HG02763 (cell line): Measurements from ENCODE around the gene MAD1L1.
"Not testable (repeated sequence)": the region's sequence is repeated elsewhere in the genome, so short reads cannot be mapped to it uniquely, and the experiment has no call there.

ENCODE experiments used
- ATAC-seq: cut with Tn5 transposase; IDR thresholded peaks from one replicate; pipeline ENCODE4 v1.9.1; 2021; ENCODE audit warnings: mild to moderate bottlenecking, moderate library complexity; ENCODE audit not compliant: unreplicated experiment

The MAD1L1 gene

GRCh38 chr7:2072798-2073197, 159.9 kb downstream of the MAD1L1 start:
- no peak for ATAC-seq

- ATAC-seq: peak; percentile 70
Measured at GRCh38 chr7:2072042-2072441, 160.7 kb downstream of the MAD1L1 start.

DNA sequence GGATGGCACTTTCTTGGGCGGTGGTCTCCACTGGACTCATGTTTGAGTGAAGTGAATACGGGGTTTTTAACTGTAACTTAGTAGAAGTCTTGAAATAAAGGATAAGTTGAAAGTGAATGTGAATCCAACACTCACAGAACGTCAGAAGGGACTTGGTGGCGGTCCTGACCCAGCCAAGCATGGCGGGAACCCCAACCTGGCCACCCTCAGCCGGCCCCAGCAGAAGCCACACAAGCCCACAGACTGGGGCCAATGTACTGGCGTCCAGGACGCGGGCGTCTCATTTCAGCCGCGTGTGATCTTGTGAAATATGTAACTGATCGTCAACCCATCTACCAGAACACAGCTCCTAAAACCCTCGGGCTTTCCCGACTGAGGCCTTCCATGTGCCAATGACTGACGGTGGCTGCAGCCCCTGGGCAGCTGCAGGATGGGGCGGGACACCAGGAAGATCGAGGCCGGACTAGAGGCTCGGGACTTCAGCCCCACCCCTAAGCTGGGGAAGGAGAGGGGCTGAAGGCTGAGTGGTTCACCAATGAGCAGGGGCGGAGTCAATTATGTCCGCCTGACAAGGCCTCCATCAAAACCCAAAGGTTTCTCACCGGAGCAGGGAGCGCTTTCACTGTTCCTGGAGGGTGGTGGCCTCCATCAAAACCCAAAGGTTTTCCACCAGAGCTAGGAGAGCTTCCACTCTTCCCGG, 161.5 kb downstream of the MAD1L1 start:
- no peak for ATAC-seq

GRCh38 chr7:2070151-2070763, 162.5 kb downstream of the MAD1L1 start:
- ATAC-seq: no peak

DNA sequence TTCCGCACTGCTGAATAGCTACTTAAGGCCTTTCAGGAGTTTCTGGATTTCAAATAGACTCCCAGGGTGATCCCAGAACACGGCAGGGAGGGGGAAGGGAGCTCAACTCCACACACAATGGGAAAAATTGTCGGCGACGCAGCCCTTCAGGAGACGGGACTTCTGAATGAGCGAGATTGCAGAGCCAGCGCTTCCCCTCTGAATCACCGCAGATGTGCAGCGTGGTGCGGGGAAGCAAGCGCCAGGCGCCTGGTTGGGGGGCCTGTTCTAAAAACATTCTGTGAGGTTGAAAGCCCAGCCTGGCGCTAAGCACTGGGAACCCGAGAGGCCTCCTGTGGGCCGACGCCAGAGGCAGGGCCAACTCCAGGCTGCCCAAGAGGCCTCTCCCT, 163.3 kb downstream of the MAD1L1 start:
- no peak for ATAC-seq

GRCh38 chr7:2068693-2069471, 163.9 kb downstream of the MAD1L1 start:
- ATAC-seq: no peak

GRCh38 chr7:2066251-2066919, 166.4 kb downstream of the MAD1L1 start:
- ATAC-seq: no peak

DNA sequence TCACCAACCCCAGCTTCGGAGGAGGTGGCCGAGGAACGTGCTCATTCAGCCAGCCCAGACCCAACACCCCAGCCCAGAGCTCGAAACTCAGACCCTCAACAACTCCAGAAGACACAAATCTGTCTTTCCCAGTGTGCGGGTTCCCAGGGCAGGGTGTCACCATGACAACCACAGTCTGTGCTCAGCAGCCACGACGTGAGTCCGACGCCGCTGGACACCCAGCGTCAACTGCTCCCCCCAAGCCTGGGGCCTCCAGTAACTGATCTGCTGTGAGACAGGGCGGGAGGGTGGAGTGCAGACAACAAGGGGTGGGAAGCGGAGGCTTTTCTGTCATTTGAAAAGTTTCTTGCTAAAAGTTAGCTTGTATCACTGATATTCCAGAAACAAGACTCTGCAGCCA, 167.2 kb downstream of the MAD1L1 start:
- no peak for ATAC-seq

DNA sequence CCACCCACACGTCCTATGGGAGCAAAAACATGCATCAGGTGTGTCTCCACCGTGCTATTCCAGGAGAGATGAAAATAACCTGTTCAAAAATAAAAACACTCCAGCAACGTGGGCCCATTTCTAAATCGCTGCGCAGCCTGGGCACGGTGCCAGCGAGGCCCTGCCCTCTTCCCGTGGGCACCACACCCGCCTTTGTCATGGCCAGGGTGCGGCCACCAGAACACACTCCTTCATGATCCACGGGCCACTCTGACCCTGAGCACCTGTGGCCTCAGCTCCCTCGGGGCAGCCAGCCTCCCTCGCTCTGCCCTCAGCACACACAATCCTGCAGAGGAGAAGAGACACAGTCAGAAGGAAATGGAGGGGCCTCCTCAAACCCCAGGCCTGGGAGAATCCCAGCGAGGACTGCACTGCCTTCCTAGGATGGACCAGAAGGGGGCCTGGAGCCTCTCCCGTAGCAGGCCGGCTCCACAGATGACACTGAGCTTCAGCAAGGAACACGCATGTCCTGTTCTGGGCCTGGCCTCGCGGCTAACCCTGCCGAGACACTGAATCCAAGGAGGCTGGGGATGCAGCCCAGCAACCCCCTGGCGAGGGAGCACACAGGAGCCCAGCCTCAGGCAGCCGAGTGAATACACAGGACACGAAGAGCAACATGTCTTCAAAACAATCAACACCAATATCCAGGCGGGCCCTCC, 169.0 kb downstream of the MAD1L1 start:
- no peak for ATAC-seq

DNA sequence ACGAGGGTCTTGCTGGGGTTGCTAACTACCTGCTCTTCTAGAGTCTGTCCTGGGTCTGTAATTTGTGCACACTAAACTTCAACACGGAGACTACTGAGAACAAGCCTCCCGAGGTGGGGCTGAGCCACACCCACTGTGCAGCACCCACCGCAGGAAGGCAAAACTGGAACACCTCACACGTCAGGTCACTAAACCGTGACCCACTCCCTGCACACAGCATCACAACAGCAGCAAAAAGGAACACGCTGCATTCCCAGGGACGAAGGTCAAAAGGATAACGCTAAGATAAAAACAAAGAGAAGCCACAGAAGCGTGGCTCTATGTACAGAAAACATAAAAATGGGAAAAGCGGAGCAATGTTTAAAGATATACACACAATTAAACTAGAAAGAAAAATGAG, 170.1 kb downstream of the MAD1L1 start:
- no peak for ATAC-seq

DNA sequence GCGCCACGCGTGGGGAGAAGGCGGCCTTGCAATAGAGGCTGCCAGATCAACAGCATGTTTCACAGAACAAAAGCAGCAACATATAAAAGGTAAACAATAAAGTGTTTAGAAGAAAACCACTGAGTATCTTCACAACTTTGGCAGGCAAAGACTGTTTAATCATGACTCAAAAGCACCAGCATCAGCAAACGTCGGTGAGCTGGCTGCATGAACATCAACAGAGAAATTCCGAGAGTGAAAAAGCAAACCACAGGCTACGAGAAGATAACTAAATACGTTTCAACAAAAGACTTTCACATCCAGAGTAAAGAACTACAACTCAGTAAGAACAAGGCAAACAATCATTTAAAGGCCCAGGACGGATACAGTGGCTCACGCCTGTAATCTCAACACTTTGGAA, 172.0 kb downstream of the MAD1L1 start:
- ATAC-seq: no peak

- ATAC-seq: no peak
Measured at GRCh38 chr7:2059964-2060700, 172.6 kb downstream of the MAD1L1 start.

DNA sequence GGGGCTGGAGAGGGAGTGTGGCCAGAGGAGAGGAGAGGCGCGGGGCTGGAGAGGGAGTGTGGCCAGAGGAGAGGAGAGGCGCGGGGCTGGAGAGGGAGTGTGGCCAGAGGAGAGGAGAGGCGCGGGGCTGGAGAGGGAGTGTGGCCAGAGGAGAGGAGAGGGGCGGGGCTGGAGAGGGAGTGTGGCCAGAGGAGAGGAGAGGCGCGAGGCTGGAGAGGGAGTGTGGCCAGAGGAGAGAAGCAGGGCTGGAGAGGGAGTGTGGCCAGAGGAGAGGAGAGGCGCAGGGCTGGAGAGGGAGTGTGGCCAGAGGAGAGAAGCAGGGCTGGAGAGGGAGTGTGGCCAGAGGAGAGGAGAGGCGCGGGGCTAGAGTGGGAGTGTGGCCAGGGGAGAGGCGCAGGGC, 174.5 kb downstream of the MAD1L1 start:
- not testable (repeated sequence) for ATAC-seq

GRCh38 chr7:2055956-2056355, 176.8 kb downstream of the MAD1L1 start:
- ATAC-seq: no peak

- no peak for ATAC-seq
Measured at GRCh38 chr7:2054927-2055326, 177.8 kb downstream of the MAD1L1 start.

GRCh38 chr7:2053395-2053794, 179.3 kb downstream of the MAD1L1 start:
- ATAC-seq: no peak

GRCh38 chr7:2052657-2053048, 180.1 kb downstream of the MAD1L1 start:
- no peak for ATAC-seq

GRCh38 chr7:2051707-2052656, 180.8 kb downstream of the MAD1L1 start:
- no peak for ATAC-seq

DNA sequence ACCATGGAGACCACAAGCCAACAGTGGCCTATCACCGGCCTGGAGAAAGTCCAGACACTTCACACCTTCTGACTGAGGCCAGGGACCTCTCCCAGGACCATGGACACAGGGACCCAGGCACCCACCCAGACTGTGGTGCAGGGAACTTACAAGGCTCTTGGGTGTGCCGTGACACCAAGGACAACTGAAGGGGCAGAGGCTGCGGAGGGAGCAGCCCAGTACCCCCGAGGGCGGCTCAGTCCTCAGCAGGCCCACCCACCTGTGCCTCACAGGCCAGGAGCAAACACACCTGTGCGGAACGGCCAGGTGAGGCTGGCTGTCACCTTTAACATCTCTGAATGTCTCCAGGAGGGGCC, 182.3 kb downstream of the MAD1L1 start:
- no peak for ATAC-seq
